OCI-LY3 (cell line): ENCODE results near the gene STAT4.

ENCODE experiments used
- H2AFZ ChIP-seq: fragments of 200-600, 300-600 bp; shearing (Covaris generic); 2 replicates; pipeline ENCODE4 v1.6.0; 2014; ENCODE audit warnings: antibody characterized with exemption, low read depth, low read length
- H3K27ac ChIP-seq: fragments of 200-600, 300-600 bp; sonication (generic); 2 replicates; pipeline ENCODE4 v1.5.1; 2014; ENCODE audit warnings: mild to moderate bottlenecking, low read length, moderate library complexity, mixed read lengths
- H3K27me3 ChIP-seq: fragments of 200-600, 300-600 bp; sonication (generic); 2 replicates; pipeline ENCODE4 v1.6.1; 2014; ENCODE audit warnings: low read depth, low read length, mixed read lengths
- H3K36me3 ChIP-seq: fragments of 200-600, 300-600 bp; sonication (generic); replicated peaks from 2 replicates; pipeline ENCODE3; 2014; ENCODE audit warnings: low read depth, low read length, mixed read lengths
- H3K4me1 ChIP-seq: fragments of 300-600, 200-600 bp; sonication (generic); 2 replicates; pipeline ENCODE4 v1.6.1; 2014; ENCODE audit warnings: low read length, mixed read lengths
- H3K4me2 ChIP-seq: fragments of 200-600, 300-600 bp; sonication (generic); 2 replicates; pipeline ENCODE4 v1.6.1; 2014; ENCODE audit warnings: low read length, mixed read lengths
- H3K4me3 ChIP-seq: fragments of 300-600, 200-600 bp; sonication (generic); 2 replicates; pipeline ENCODE4 v1.5.1; 2014; ENCODE audit warnings: antibody characterized with exemption, mild to moderate bottlenecking, low read length, moderate library complexity
- H3K79me2 ChIP-seq: fragments of 300-600, 200-600 bp; shearing (Covaris generic); 2 replicates; pipeline ENCODE4 v1.6.1; 2014; ENCODE audit warnings: mild to moderate bottlenecking, low read length, mixed read lengths
- H3K9ac ChIP-seq: fragments of 300-600, 200-600 bp; shearing (Covaris generic); 2 replicates; pipeline ENCODE4 v1.6.0; 2014; ENCODE audit warnings: mild to moderate bottlenecking, low read length, moderate library complexity
- H3K9me3 ChIP-seq: fragments of 200-600, 300-600 bp; shearing (Covaris generic); 2 replicates; pipeline ENCODE4 v1.6.1; 2014; ENCODE audit warnings: low read length, mixed read lengths; ENCODE audit not compliant: insufficient read depth
- H4K20me1 ChIP-seq: fragments of 200-600, 300-600 bp; sonication (generic); 2 replicates; pipeline ENCODE4 v1.6.1; 2016; ENCODE audit warnings: low read length, mixed read lengths; ENCODE audit not compliant: insufficient read depth
- EZH2phosphoT487 ChIP-seq: fragments of 200-600 bp; shearing (Covaris generic); IDR thresholded peaks from 2 replicates; pipeline ENCODE4 v1.6.1; 2018; ENCODE audit warnings: antibody characterized with exemption, mixed run types, low read depth
- TF ChIP-seq, protein P1 (sequence below): fragments of 200-600, 300-600 bp; sonication (generic); IDR thresholded peaks from 2 replicates; pipeline ENCODE4 v1.5.1; 2014; ENCODE audit warnings: antibody characterized with exemption, low read length, low read depth

STAT4 gene

GRCh38 chr2:191003405-191004309 is 147.1 kb downstream of the STAT4 start:
- Histone ChIP-seq H3K36me3 (peaks cover 85% of the 10 kb centered on the region), H3K4me3 (no peak overlapping the region), H3K27ac (no peak overlapping the region), H3K27me3 (no peaks in the 10 kb centered on the region), H3K9ac (no peak overlapping the region), H3K4me1 (no peaks in the 10 kb centered on the region), H3K9me3 (no peaks in the 10 kb centered on the region), H2AFZ (no peak overlapping the region), H4K20me1 (no peaks in the 10 kb centered on the region), H3K79me2 (no peaks in the 10 kb centered on the region), H3K4me2 (no peak overlapping the region)
- TF ChIP-seq, protein P1, sequence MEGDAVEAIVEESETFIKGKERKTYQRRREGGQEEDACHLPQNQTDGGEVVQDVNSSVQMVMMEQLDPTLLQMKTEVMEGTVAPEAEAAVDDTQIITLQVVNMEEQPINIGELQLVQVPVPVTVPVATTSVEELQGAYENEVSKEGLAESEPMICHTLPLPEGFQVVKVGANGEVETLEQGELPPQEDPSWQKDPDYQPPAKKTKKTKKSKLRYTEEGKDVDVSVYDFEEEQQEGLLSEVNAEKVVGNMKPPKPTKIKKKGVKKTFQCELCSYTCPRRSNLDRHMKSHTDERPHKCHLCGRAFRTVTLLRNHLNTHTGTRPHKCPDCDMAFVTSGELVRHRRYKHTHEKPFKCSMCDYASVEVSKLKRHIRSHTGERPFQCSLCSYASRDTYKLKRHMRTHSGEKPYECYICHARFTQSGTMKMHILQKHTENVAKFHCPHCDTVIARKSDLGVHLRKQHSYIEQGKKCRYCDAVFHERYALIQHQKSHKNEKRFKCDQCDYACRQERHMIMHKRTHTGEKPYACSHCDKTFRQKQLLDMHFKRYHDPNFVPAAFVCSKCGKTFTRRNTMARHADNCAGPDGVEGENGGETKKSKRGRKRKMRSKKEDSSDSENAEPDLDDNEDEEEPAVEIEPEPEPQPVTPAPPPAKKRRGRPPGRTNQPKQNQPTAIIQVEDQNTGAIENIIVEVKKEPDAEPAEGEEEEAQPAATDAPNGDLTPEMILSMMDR: no peak

- H3K36me3 ChIP-seq: peaks cover 79% of the 10 kb centered on the region
- TF ChIP-seq, protein P1: no peak
- no peak for TF ChIP-seq EZH2phosphoT487
Measured at GRCh38 chr2:191001624-191002023, 149.2 kb downstream of the STAT4 start.

DNA sequence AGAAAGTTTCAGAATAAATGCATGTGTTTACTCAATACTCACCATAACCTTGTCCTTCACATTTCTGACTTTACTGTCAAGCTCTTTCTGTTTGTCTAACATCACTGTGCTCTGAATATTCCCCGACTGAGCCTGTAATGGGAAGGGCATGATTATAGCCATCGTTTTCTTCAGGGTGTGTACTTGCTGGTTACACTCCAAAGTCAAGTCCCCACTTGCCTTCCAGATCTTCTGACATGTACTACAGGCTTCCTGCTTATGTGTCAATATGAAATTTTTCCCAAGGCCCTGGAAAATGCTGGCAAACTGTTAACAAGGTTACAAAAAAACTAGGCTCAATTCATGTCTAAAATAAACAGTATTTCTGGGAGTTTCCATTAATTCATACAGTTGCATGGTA is 149.8 kb downstream of the STAT4 start:
- Histone ChIP-seq H3K9ac (no peak overlapping the region), H3K9me3 (no peaks in the 10 kb centered on the region), H3K4me3 (no peak overlapping the region), H3K27me3 (no peaks in the 10 kb centered on the region), H3K4me1 (peaks cover 8% of the 10 kb centered on the region), H4K20me1 (no peaks in the 10 kb centered on the region), H3K4me2 (no peak overlapping the region), H2AFZ (no peak overlapping the region), H3K27ac (no peak overlapping the region), H3K36me3 (peaks cover 80% of the 10 kb centered on the region), H3K79me2 (no peaks in the 10 kb centered on the region)
- no peak for TF ChIP-seq EZH2phosphoT487
- TF ChIP-seq, protein P1: no peak

More at GRCh38 chr2:191001624-191002023, 149.2 kb downstream of the STAT4 start:
- H2AFZ ChIP-seq: no peak overlapping the region
- no peak overlapping the region for H3K9ac ChIP-seq
- no peak overlapping the region for H3K4me3 ChIP-seq
- no peaks in the 10 kb centered on the region for H3K79me2 ChIP-seq
- peaks cover 8% of the 10 kb centered on the region for H3K4me1 ChIP-seq
- H3K4me2 ChIP-seq: no peak overlapping the region
- H3K27ac ChIP-seq: no peak overlapping the region
- H3K27me3 ChIP-seq: no peaks in the 10 kb centered on the region
- H3K9me3 ChIP-seq: no peaks in the 10 kb centered on the region
- no peaks in the 10 kb centered on the region for H4K20me1 ChIP-seq

- Histone ChIP-seq H4K20me1 (no peaks in the 10 kb centered on the region), H3K36me3 (peaks cover 79% of the 10 kb centered on the region), H3K4me3 (no peak overlapping the region), H3K27me3 (no peaks in the 10 kb centered on the region), H3K9ac (no peak overlapping the region), H3K4me1 (peaks cover 8% of the 10 kb centered on the region), H2AFZ (no peak overlapping the region), H3K27ac (no peak overlapping the region), H3K9me3 (no peaks in the 10 kb centered on the region), H3K79me2 (no peaks in the 10 kb centered on the region), H3K4me2 (no peak overlapping the region)
- TF ChIP-seq, protein P1: no peak
- no peak for TF ChIP-seq EZH2phosphoT487
Measured at GRCh38 chr2:190999949-191000665, 150.7 kb downstream of the STAT4 start.
